K562 (cell line): ENCODE results near the gene AKT1. TPM values are rescaled to one million over a fixed set of nuclear protein-coding genes. Genes with fewer than 3 reads are reported as not detected.
A peak's percentile ranks its signal among the peaks of the same experiment; 100 is the strongest.

Experiments
- ATAC-seq: fragments of 200-7000 bp; cut with Tn5 transposase; 3 replicates; pipeline ENCODE4 v1.9.1; 2020; ENCODE audit warnings: moderate library complexity
- BruUV-seq: library from RNA; stranded (reverse); fragments of 400-500 nt; replicated peaks from 2 replicates; lab custom pipeline; 2021; lab: Mats Ljungman, UMichigan
- CTCF ChIA-PET: fragments of 300-600 bp; formaldehyde crosslinking; extraction: SDS; loops from one replicate; lab custom pipeline; 2021; ENCODE audit warnings: low intra/inter-chr PET ratio; lab: Yijun Ruan, JAX
- POLR2A ChIA-PET: fragments of 300-600, 350-650 bp; sonication (Branson Sonifier 250); formaldehyde crosslinking; extraction: SDS; loops from one replicate; lab custom pipeline; 2021; ENCODE audit warnings: antibody characterized with exemption, inconsistent platforms; lab: Yijun Ruan, JAX
- DNase-seq, 4 experiments: peaks; one replicate each; pipeline versions ENCODE4 v3.0.0 to v3.0.0-alpha.2; 2011 to 2018; ENCODE audit warnings: low spot score in 3 of 4, mixed read lengths in 3 of 4; ENCODE audit errors: extremely low read depth in 1 of 4
- FAIRE-seq: peaks from 2 replicates; lab custom pipeline; 2011; peaks lifted over from hg19 to GRCh38; lab: Jason Lieb, UNC
- H2AFZ ChIP-seq: 2 replicates; pipeline ENCODE4 v1.6.0; 2011; ENCODE audit warnings: low read depth, low read length, control low read depth, inconsistent platforms
- H3K27ac ChIP-seq: fragments of 200-600 bp; 3 replicates; pipeline ENCODE4 v1.8.0; 2011; ENCODE audit warnings: low read depth, mild to moderate bottlenecking, control low read depth, inconsistent platforms, low read length, moderate library complexity, mixed read lengths; ENCODE audit errors: extremely low read depth
- H3K27me3 ChIP-seq, 2 experiments: fragments of 300-600 bp in 1 of 2; 2 replicates in 1 of 2; 3 replicates in 1 of 2; pipeline versions ENCODE4 v1.6.0 to v1.8.0; 2011; ENCODE audit warnings: inconsistent platforms in 2 of 2, low read length in 2 of 2, mild to moderate bottlenecking in 1 of 2, mixed read lengths in 1 of 2, moderate library complexity in 1 of 2; ENCODE audit not compliant: control insufficient read depth in 2 of 2, insufficient read depth in 2 of 2
- H3K36me3 ChIP-seq: fragments of 300-600 bp; 3 replicates; pipeline ENCODE4 v1.8.0; 2011; ENCODE audit warnings: mild to moderate bottlenecking, low read length, inconsistent platforms; ENCODE audit not compliant: control insufficient read depth, insufficient read depth
- H3K4me1 ChIP-seq, 2 experiments: fragments of 200-600 bp in 1 of 2; replicated peaks in 1 of 2; 2 replicates in 1 of 2; 3 replicates in 1 of 2; pipeline versions ENCODE4 v1.5.1 to v1.8.0; 2011; ENCODE audit warnings: inconsistent platforms in 2 of 2, low read length in 2 of 2, mild to moderate bottlenecking in 1 of 2, mixed read lengths in 1 of 2, moderate library complexity in 1 of 2; ENCODE audit not compliant: control insufficient read depth in 2 of 2, insufficient read depth in 2 of 2
- H3K4me2 ChIP-seq: 2 replicates; pipeline ENCODE4 v1.6.1; 2011; ENCODE audit warnings: low read length, control low read depth, inconsistent platforms, mixed read lengths; ENCODE audit not compliant: insufficient read depth
- H3K4me3 ChIP-seq: fragments of 200-600 bp; sonication (generic), shearing (Covaris generic); 2 replicates; pipeline ENCODE4 v1.5.1; 2016; ENCODE audit warnings: control low read depth, inconsistent platforms
- H3K79me2 ChIP-seq: fragments of 200-600 bp; 3 replicates; pipeline ENCODE4 v1.8.0; 2011; ENCODE audit warnings: low read length, inconsistent platforms; ENCODE audit not compliant: control insufficient read depth, insufficient read depth
- H3K9ac ChIP-seq, 2 experiments: 2 replicates each; pipeline versions ENCODE4 v1.6.0 to v1.6.1; 2011; ENCODE audit warnings: low read depth in 2 of 2, low read length in 2 of 2, control low read depth in 1 of 2, inconsistent platforms in 1 of 2, mild to moderate bottlenecking in 1 of 2, mixed read lengths in 1 of 2; ENCODE audit not compliant: insufficient read depth in 1 of 2
- H3K9me1 ChIP-seq: one replicate; pipeline ENCODE4 v1.6.0; 2011; ENCODE audit warnings: inconsistent platforms, mild to moderate bottlenecking, low read length, moderate library complexity; ENCODE audit not compliant: control insufficient read depth, insufficient read depth
- H3K9me3 ChIP-seq: replicated peaks from 2 replicates; pipeline ENCODE4 v1.5.1; 2011; ENCODE audit warnings: low read depth, low read length, inconsistent platforms; ENCODE audit not compliant: control insufficient read depth, insufficient read depth
- H4K20me1 ChIP-seq: replicated peaks from 2 replicates; pipeline ENCODE4 v1.6.1; 2011; ENCODE audit warnings: low read length, inconsistent platforms, mixed read lengths; ENCODE audit not compliant: control insufficient read depth, insufficient read depth
- CTBP1 ChIP-seq: fragments of 450-650 bp; IDR thresholded peaks from 2 replicates; pipeline ENCODE4 v1.6.1; 2016; ENCODE audit warnings: borderline replicate concordance
- EHMT2 ChIP-seq: fragments of 450-650 bp; IDR thresholded peaks from 2 replicates; pipeline ENCODE4 v1.6.1; 2018; ENCODE audit warnings: antibody characterized with exemption
- ESRRB ChIP-seq: fragments of 250-450 bp; sonication (Bioruptor Pico); IDR thresholded peaks from 2 replicates; pipeline ENCODE4 v1.5.0; 2020; ENCODE audit warnings: mild to moderate bottlenecking, moderate library complexity, borderline replicate concordance
- KDM5B ChIP-seq: fragments of 200-600 bp; sonication (generic); IDR thresholded peaks from 2 replicates; pipeline ENCODE4 v1.6.1; 2012; ENCODE audit warnings: low read depth, mild to moderate bottlenecking, moderate library complexity, low read length, control low read depth, inconsistent platforms; ENCODE audit not compliant: insufficient replicate concordance
- POLR2AphosphoS5 ChIP-seq: IDR thresholded peaks from 2 replicates; pipeline ENCODE4 v1.6.1; 2011; ENCODE audit warnings: mild to moderate bottlenecking, low read depth, low read length, moderate library complexity; ENCODE audit not compliant: control insufficient read depth, insufficient read depth
- PRMT5 ChIP-seq: sonication (generic); formaldehyde crosslinking; IDR thresholded peaks from 2 replicates; pipeline ENCODE4 v1.5.0; 2020; ENCODE audit warnings: missing genetic modification reagents
- PTTG1 ChIP-seq: fragments of 450-650 bp; IDR thresholded peaks from 2 replicates; pipeline ENCODE4 v1.6.1; 2016; ENCODE audit warnings: low read depth, mild to moderate bottlenecking, missing genetic modification characterization, missing compliant biosample characterization
- RB1 ChIP-seq: fragments of 450-650 bp; IDR thresholded peaks from 2 replicates; pipeline ENCODE4 v1.6.1; 2017; ENCODE audit warnings: low read depth, mild to moderate bottlenecking
- RBM17 ChIP-seq: fragments of 200-400 bp; formaldehyde crosslinking; IDR thresholded peaks from 2 replicates; pipeline ENCODE4 v1.6.1; 2017; ENCODE audit warnings: low read depth, mild to moderate bottlenecking, low read length, borderline replicate concordance
- SETDB1 ChIP-seq: IDR thresholded peaks from one replicate; pipeline ENCODE4 v1.6.1; 2012; ENCODE audit warnings: low read length, control low read depth, inconsistent platforms
- SMC3 ChIP-seq: conservative IDR thresholded peaks from 2 replicates; pipeline ENCODE4 v1.6.1; 2011; ENCODE audit warnings: low read depth, low read length, improper control_type of control experiment; ENCODE audit not compliant: insufficient read depth
- ZNF778 ChIP-seq: fragments of 450-650 bp; formaldehyde crosslinking; IDR thresholded peaks from 2 replicates; pipeline ENCODE4 v1.4.0; 2020; ENCODE audit warnings: mild to moderate bottlenecking, moderate library complexity
- WGBS: fragments of 100-300 bp; shearing (Covaris generic); methylation state at CpG from one replicate; pipeline ENCODE4 v1.1.6; 2016; ENCODE audit warnings: low coverage, mixed read lengths; ENCODE audit not compliant: insufficient coverage; ENCODE audit errors: missing lambda C conversion rate; 5-methylcytosine and 5-hydroxymethylcytosine counted together
- in situ Hi-C: fragments of 300-500 bp; cut with MboI; formaldehyde crosslinking; loops from 4 replicates; pipeline ENCODE4 v1.15.0; 2018; ENCODE audit warnings: inconsistent platforms, mixed read lengths
- intact Hi-C: fragments of 100-400 bp; cut with micrococcal nuclease; formaldehyde crosslinking; loops from 2 replicates; pipeline ENCODE4 v1.14.2; 2022
- polyA plus RNA-seq, 8 experiments: library from polyadenylated mRNA; depleted of rRNA in 4 of 8; stranded (reverse) in 5 of 8; unstranded in 3 of 8; fragments of >200 nt; fragmentation: Nextera tagmentation in 2 of 8; fragmentation: Illumina TruSeq in 1 of 8; extraction: Ambion mirVana in 2 of 8; extraction: Trizol in 1 of 8; gene quantifications; 2 replicates each; pipeline versions ENCODE4 v1.2.1 to v1.2.3, GENCODE V29; 2011 to 2014; ENCODE audit warnings: inconsistent platforms in 1 of 8, missing spikeins in 1 of 8
- total RNA-seq, 7 experiments: library from RNA; depleted of rRNA in 6 of 7; stranded (reverse); fragments of >200 nt in 6 of 7; fragmentation: Illumina TruSeq in 2 of 7; extraction: Trizol in 2 of 7; gene quantifications; 2 replicates each; pipeline versions ENCODE4 v1.2.1 to v1.2.3, GENCODE V29; 2011 to 2021; ENCODE audit warnings: low replicate concordance in 1 of 7
- TF ChIP-seq, protein P1 (sequence below): fragments of 450-650 bp; IDR thresholded peaks from 2 replicates; pipeline ENCODE4 v1.6.1; 2016
- TF ChIP-seq, protein P2 (sequence below): fragments of 250-450 bp; sonication (Bioruptor Pico); IDR thresholded peaks from 2 replicates; pipeline ENCODE4 v1.8.0; 2021; ENCODE audit warnings: moderate library complexity, mild to moderate bottlenecking, inconsistent platforms
- TF ChIP-seq, protein P3 (sequence below): fragments of 250-450 bp; sonication (Bioruptor Pico); IDR thresholded peaks from 2 replicates; pipeline ENCODE4 v1.9.0; 2021; ENCODE audit warnings: mild to moderate bottlenecking, inconsistent platforms

Gene AKT1
- total and polyA plus RNA-seq, 9 of the 15 experiments (the other 6 are each of a cell fraction or from before 2014, with no cell fraction given): 0.49 to 132 (median 75.1) TPM

DNA sequence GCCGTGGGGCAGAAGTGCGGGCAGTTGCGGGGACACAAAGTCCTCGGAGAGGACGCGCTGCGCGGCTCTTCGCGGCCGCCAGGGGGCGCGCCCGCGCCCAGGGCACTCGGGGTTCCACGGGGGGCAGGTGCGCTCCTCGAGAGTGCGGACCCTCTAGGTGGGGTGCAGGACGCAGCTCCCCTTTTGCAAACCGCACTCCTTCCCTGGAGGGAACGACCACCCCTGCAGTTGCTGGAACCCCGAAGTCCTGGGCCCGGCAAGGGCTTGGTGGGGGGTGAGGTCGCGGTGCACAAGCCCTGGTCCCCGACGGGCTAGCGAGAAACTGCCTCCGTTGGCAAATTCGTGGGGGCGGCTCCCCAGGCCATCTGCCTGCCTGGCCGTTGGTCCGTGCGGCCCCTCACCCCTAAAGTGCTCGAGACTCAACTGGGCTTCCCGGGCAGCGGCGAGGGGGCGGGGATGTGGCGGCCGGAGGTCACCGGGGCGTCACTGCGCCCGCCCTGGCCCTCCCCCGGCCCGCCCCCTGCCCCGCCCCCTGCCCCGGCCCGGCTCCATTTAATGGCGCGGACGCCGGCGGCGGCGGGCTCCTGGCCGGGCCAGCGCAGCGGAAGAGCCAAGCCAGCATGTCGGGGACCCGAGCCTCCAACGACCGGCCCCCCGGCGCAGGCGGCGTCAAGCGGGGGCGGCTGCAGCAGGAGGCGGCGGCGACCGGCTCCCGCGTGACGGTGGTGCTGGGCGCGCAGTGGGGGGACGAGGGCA, 71.7 kb downstream of the AKT1 start, which contains the start of gene ADSS1:
Gene ADSS1, plus strand, starts transcription at position 579 of the 756 bp plus-strand sequence. Its CDS starts 42 bp downstream, at position 621.
- H2AFZ ChIP-seq: peak within 1 kb of the TSS; percentile 91
- ATAC-seq: peak; percentile 85
- ChIA-PET POLR2A (interaction anchor here (0.6 to 1.2 kb wide), 2 partner anchors 28 to 154 kb away, joined by 3 to 4 read pairs; no protein-coding TSS in a partner anchor), CTCF (no interaction called here)
- no peaks in the 10 kb centered on the region for H3K36me3 ChIP-seq
- WGBS: 1% methylated on average over 20 of the region's 82 CpGs
- DNase-seq: peak; percentile 64 to 85 (median 77)
- peak within 1 kb of the TSS; percentile 66 for H3K4me3 ChIP-seq
- H3K79me2 ChIP-seq: peaks cover 13% of the 10 kb centered on the region
- peak within 1 kb of the TSS; percentile 75 for H3K27ac ChIP-seq
- H3K9ac ChIP-seq: peak within 1 kb of the TSS; percentile 72 to 94
- no peaks in the 10 kb centered on the region for H4K20me1 ChIP-seq
- peaks cover 9 to 65% of the 10 kb centered on the region in 2 experiments; a peak in 4 of 5 replicates for H3K4me1 ChIP-seq
- no peak for FAIRE-seq
- H3K9me1 ChIP-seq: peaks cover 4% of the 10 kb centered on the region
- no peaks in the 10 kb centered on the region for H3K27me3 ChIP-seq
- in situ Hi-C loops: no loop called here
- no TSS peak for BruUV-seq
- no peaks in the 10 kb centered on the region for H3K9me3 ChIP-seq
- intact Hi-C loops: no loop called here
- H3K4me2 ChIP-seq: peak within 1 kb of the TSS; percentile 89
- no peak for TF ChIP-seq SETDB1
- TF ChIP-seq ESRRB (CRISPR knock-in tag): no peak
- TF ChIP-seq PTTG1: no peak
- peak; percentile 74; the same call in 1 of the 2 replicates for TF ChIP-seq RB1
- TF ChIP-seq SMC3: peak; percentile 41; the same call in 1 of the 2 replicates
- TF ChIP-seq EHMT2: no peak
- TF ChIP-seq, protein P1, sequence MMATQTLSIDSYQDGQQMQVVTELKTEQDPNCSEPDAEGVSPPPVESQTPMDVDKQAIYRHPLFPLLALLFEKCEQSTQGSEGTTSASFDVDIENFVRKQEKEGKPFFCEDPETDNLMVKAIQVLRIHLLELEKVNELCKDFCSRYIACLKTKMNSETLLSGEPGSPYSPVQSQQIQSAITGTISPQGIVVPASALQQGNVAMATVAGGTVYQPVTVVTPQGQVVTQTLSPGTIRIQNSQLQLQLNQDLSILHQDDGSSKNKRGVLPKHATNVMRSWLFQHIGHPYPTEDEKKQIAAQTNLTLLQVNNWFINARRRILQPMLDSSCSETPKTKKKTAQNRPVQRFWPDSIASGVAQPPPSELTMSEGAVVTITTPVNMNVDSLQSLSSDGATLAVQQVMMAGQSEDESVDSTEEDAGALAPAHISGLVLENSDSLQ: no peak
- TF ChIP-seq, protein P2, sequence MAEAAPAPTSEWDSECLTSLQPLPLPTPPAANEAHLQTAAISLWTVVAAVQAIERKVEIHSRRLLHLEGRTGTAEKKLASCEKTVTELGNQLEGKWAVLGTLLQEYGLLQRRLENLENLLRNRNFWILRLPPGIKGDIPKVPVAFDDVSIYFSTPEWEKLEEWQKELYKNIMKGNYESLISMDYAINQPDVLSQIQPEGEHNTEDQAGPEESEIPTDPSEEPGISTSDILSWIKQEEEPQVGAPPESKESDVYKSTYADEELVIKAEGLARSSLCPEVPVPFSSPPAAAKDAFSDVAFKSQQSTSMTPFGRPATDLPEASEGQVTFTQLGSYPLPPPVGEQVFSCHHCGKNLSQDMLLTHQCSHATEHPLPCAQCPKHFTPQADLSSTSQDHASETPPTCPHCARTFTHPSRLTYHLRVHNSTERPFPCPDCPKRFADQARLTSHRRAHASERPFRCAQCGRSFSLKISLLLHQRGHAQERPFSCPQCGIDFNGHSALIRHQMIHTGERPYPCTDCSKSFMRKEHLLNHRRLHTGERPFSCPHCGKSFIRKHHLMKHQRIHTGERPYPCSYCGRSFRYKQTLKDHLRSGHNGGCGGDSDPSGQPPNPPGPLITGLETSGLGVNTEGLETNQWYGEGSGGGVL (CRISPR knock-in tag): no peak
- peak; percentile 17; the same call in 1 of the 2 replicates for TF ChIP-seq POLR2AphosphoS5
- TF ChIP-seq CTBP1: no peak
- peak; percentile 51 for TF ChIP-seq KDM5B
- no peak for TF ChIP-seq ZNF778 (CRISPR knock-in tag)
- no peak for TF ChIP-seq RBM17
- TF ChIP-seq, protein P3, sequence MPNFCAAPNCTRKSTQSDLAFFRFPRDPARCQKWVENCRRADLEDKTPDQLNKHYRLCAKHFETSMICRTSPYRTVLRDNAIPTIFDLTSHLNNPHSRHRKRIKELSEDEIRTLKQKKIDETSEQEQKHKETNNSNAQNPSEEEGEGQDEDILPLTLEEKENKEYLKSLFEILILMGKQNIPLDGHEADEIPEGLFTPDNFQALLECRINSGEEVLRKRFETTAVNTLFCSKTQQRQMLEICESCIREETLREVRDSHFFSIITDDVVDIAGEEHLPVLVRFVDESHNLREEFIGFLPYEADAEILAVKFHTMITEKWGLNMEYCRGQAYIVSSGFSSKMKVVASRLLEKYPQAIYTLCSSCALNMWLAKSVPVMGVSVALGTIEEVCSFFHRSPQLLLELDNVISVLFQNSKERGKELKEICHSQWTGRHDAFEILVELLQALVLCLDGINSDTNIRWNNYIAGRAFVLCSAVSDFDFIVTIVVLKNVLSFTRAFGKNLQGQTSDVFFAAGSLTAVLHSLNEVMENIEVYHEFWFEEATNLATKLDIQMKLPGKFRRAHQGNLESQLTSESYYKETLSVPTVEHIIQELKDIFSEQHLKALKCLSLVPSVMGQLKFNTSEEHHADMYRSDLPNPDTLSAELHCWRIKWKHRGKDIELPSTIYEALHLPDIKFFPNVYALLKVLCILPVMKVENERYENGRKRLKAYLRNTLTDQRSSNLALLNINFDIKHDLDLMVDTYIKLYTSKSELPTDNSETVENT (CRISPR knock-in tag): no peak
- TF ChIP-seq PRMT5 (CRISPR knock-in tag): no peak
